Mucosa of rectum (tissue), 2 donors: ENCODE results near the gene CLC.
"Not testable (repeated sequence)": the region's sequence is repeated elsewhere in the genome, so short reads cannot be mapped to it uniquely, and the experiment has no call there.

ENCODE experiments used
- H3K27ac ChIP-seq, 2 donors: one replicate each; pipeline ENCODE4 v1.7.0; 2013; ENCODE audit warnings: inconsistent platforms in 2 of 2, low read depth in 2 of 2, low read length in 2 of 2
- H3K27me3 ChIP-seq, 2 donors: one replicate each; pipeline ENCODE4 v1.7.0; 2013; ENCODE audit warnings: low read length in 2 of 2; ENCODE audit not compliant: control insufficient read depth in 2 of 2, insufficient read depth in 2 of 2
- H3K36me3 ChIP-seq, 2 donors: one replicate each; pipeline ENCODE4 v1.7.0; 2013; ENCODE audit warnings: low read length in 2 of 2; ENCODE audit not compliant: control insufficient read depth in 2 of 2, insufficient read depth in 2 of 2
- H3K4me1 ChIP-seq, 2 donors: one replicate each; pipeline ENCODE4 v1.7.0; 2013; ENCODE audit warnings: low read length in 2 of 2, mild to moderate bottlenecking in 1 of 2; ENCODE audit not compliant: control insufficient read depth in 2 of 2, insufficient read depth in 2 of 2
- H3K4me3 ChIP-seq, 2 donors: one replicate each; pipeline ENCODE4 v1.7.0; 2013; ENCODE audit warnings: low read length in 2 of 2
- H3K9ac ChIP-seq, 2 donors: one replicate each; pipeline ENCODE4 v1.7.0; 2013; ENCODE audit warnings: low read length in 2 of 2, low read depth in 1 of 2, mild to moderate bottlenecking in 1 of 2
- H3K9me3 ChIP-seq, 2 donors: one replicate each; pipeline ENCODE4 v1.7.0; 2013; ENCODE audit warnings: low read length in 2 of 2; ENCODE audit not compliant: control insufficient read depth in 2 of 2
- donor health status: healthy.
- donor health status: Normal muscosa, but diverticular disease.

CLC gene

DNA sequence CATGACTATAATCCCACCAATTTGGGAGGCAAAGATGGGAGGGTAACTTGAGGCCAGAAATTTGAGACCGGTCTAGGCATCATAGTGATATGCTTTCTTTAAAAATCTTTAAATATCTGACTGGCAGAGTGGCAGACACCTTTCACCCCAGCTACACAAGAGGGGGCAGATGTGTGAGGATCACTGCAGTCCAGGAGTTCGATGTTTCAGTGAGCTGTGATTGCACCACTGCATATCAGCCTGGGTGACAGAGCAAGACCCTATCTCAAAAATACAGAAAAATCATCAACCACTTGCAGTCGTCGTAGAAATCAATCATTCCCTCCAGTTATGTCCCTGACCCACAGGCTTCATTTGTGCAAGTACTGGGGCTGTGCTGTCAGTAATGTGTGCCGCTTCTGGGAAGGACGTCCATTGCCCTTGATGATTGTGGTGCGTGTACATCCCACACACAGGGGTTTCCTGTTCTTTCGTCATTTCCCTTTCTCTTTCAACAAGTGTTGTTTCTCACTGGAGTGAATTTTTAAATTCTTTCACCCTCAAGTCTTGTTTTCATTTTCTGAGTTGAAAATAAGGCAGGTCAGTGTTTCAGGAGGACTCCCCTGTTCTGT lies 32.1 kb downstream of the CLC start:
- no peak overlapping the region for H3K9ac ChIP-seq
- no peaks in the 10 kb centered on the region for H3K36me3 ChIP-seq
- H3K27ac ChIP-seq = no peak overlapping the region
- H3K27me3 ChIP-seq = peaks cover 0 to 2% of the 10 kb centered on the region in 2 donors
- no peaks in the 10 kb centered on the region for H3K4me1 ChIP-seq
- no peak overlapping the region for H3K4me3 ChIP-seq
- H3K9me3 ChIP-seq = no peaks in the 10 kb centered on the region

DNA sequence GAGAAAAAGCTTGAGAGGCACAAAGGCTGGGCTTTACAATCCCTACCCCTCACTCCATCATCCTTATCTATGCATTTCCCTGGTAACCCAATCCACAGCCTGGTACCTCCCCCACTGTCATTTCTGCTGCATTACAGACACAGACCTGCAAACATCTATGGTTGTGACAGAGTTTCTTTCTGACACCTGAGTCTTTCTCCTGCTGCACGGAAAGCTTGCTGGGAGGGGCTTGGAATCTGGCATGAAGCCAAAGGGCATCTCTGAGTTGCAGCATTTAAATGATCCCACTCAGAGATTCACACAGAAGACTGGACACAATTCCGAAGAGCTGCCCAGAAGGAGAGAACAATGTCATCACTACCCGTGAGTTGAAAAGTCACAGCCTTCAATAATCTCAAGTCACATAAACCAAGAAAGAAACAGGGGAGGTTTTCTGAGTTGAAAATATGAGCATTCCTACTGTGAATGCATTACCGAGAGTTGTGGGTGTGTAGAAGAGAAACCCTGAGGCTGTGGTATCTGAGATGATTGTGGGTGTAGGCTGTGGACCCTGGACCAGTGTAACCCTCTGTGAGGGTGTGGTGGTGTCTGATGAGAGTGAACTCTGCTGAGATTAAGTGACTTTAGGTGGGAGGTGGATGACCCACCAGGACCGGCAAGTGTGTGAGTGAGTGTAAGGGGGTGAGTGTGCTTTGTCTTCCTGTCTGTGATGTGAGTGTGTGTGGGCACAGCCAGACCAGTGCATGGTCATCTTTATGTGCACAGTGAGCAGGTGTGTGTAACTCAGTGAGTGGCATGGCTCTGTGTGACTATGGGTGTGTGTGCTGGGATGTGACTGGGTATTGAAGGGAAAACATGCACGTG lies 33.4 kb downstream of the CLC start, which contains the start of gene LGALS14:
TSS of gene LGALS14 (plus strand) at position 301 of the 864 bp plus-strand sequence. CDS start at position 349, 48 bp downstream.
- peaks cover under 1 to 2% of the 10 kb centered on the region in 2 donors for H3K27me3 ChIP-seq
- H3K9ac ChIP-seq = no peak within 1 kb of the TSS
- H3K27ac ChIP-seq = no peak within 1 kb of the TSS
- H3K9me3 ChIP-seq = no peaks in the 10 kb centered on the region
- H3K36me3 ChIP-seq = no peaks in the 10 kb centered on the region
- H3K4me1 ChIP-seq = no peaks in the 10 kb centered on the region
- H3K4me3 ChIP-seq = no peak within 1 kb of the TSS

DNA sequence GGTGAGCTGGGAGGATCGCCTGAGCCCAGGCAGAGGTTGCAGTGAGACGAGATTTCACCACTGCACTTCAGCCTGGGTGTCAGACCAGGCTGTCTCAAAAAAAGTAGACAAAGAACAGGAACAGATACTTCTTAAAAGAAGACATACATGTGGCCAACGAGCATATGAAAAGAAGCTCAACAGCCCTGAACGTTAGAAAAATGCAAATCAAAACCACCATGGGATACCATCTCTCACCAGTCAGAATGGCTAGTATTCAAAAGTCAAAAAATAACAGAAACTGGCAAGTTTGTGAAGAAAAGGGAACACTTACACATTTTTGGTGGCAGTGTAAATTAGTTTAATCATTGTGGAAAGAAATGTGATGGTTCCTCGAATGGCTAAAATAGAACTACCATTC lies 36.5 kb downstream of the CLC start:
- Histone ChIP-seq H3K36me3 (no peaks in the 10 kb centered on the region), H3K27ac (no peak overlapping the region), H3K4me3 (no peak overlapping the region), H3K4me1 (no peaks in the 10 kb centered on the region), H3K9me3 (no peaks in the 10 kb centered on the region), H3K9ac (no peak overlapping the region), H3K27me3 (peaks cover 2 to 3% of the 10 kb centered on the region in 2 donors)

DNA sequence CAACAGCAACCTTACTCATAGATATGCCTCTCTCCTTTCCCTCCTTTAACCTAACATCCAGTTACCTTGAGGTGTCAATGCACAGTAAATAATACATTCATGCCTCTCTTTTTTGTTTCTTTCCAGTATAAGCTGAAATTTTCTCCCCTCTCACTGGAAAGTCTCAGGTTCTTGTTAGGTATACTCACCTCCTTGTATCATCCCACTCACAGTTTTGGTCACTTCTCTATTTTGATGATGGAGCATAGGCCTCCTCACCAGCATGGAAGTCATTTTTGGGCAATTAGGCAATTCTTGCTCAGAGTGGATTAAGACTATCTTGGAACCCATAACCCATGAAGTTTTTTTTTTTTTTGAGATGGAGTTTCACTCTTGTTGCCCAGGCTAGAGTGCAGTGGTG lies 39.3 kb downstream of the CLC start:
- Histone ChIP-seq H3K27ac (no peak overlapping the region), H3K4me1 (no peaks in the 10 kb centered on the region), H3K27me3 (peaks cover 2 to 3% of the 10 kb centered on the region in 2 donors), H3K9me3 (no peaks in the 10 kb centered on the region), H3K4me3 (no peak overlapping the region), H3K9ac (no peak overlapping the region), H3K36me3 (no peaks in the 10 kb centered on the region)

DNA sequence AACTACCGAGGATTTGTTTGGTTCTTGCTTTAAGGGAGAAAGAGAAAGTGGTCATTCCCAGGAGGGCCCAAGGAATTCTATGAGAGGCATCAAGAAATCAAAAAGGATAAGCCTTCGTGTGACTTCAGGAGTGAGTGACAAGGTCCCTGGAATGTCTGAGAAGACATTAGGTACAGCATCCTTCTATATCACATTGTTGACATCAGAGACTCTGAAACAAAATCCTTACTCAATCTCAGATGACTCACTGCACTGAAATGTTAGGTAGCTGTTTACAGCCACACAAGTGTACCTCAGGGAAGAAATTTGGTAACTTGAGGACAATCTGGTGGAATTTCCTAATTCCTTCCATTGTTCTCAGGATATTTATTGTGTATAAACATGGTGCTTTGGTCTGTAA lies 41.4 kb downstream of the CLC start:
- Histone ChIP-seq H3K27me3 (peaks cover 0 to 3% of the 10 kb centered on the region in 2 donors), H3K36me3 (no peaks in the 10 kb centered on the region), H3K27ac (no peak overlapping the region)

DNA sequence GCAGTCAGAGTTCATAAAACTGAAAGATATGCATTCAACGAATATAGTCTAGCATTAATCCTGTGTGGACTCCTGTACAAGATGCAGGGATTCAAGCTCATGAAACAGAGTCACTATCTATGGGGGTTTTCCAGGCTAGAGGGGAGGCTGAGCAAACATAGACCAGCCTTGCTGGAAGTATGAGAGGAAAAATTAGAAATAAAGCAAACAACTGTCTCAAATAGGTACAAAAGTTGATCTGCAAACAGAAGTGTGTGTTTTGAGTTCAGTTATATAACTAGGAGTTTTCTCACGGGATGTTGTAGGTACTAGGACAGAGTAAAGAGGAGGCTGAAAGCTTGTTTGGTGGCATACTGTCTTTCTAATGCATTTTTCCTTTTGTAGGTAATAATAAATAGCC lies 42.1 kb downstream of the CLC start:
- Histone ChIP-seq H3K9ac (no peak overlapping the region), H3K36me3 (no peaks in the 10 kb centered on the region), H3K4me1 (no peaks in the 10 kb centered on the region), H3K4me3 (no peak overlapping the region), H3K27ac (no peak overlapping the region), H3K27me3 (peaks cover 0 to 3% of the 10 kb centered on the region in 2 donors), H3K9me3 (no peaks in the 10 kb centered on the region)

More for the DNA sequence above, 41.4 kb downstream of the CLC start:
- H3K9ac ChIP-seq = no peak overlapping the region
- no peak overlapping the region for H3K4me3 ChIP-seq
- H3K4me1 ChIP-seq = no peaks in the 10 kb centered on the region
- H3K9me3 ChIP-seq = no peaks in the 10 kb centered on the region

DNA sequence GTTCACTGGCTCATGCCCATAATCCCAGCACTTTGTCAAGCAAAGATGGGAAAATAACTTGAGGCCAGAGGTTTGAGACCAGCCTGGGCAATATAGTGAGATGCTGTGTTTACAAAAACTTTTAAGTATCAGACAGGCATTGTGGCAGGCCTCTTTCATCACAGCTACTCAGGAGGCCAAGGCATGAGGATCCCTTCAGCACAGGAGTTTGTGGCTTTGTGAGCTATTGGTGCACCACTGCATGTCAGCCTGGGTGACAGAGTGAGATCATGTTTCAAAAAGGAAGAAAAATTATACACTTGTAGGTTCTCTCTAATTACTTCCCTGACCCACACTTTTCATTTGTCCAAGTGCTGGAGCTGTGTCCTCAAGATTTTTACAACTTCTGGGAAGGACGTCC lies 45.0 kb downstream of the CLC start:
- Histone ChIP-seq H3K9ac (no peak overlapping the region), H3K27me3 (no peaks in the 10 kb centered on the region), H3K9me3 (no peaks in the 10 kb centered on the region)

DNA sequence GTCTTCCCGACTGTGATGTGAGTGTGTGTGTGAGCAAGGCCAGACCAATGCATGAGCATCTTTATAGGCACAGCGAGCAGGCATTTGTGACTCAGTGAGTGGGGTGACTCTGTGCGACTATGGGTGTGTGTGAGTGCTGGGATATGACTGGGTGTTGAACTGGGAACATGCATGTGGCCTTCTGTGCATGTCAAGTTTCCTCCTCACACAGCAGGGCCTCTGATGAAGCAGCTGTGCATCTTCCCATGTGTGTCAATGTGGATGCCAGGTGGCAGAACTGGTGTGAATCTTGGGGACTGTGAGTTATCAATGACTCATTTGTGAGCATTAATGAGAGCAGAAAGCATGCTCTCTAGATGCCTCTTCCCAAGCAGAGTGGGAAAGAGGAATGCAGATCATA lies 45.7 kb downstream of the CLC start:
- no peak overlapping the region for H3K27ac ChIP-seq
- H3K9ac ChIP-seq = no peak overlapping the region
- no peaks in the 10 kb centered on the region for H3K36me3 ChIP-seq
- H3K27me3 ChIP-seq = no peaks in the 10 kb centered on the region
- H3K9me3 ChIP-seq = no peaks in the 10 kb centered on the region
- H3K4me1 ChIP-seq = no peaks in the 10 kb centered on the region
- no peak overlapping the region for H3K4me3 ChIP-seq

More for the DNA sequence above, 45.0 kb downstream of the CLC start:
- no peaks in the 10 kb centered on the region for H3K4me1 ChIP-seq
- no peak overlapping the region for H3K4me3 ChIP-seq
- H3K36me3 ChIP-seq = no peaks in the 10 kb centered on the region
- no peak overlapping the region for H3K27ac ChIP-seq

DNA sequence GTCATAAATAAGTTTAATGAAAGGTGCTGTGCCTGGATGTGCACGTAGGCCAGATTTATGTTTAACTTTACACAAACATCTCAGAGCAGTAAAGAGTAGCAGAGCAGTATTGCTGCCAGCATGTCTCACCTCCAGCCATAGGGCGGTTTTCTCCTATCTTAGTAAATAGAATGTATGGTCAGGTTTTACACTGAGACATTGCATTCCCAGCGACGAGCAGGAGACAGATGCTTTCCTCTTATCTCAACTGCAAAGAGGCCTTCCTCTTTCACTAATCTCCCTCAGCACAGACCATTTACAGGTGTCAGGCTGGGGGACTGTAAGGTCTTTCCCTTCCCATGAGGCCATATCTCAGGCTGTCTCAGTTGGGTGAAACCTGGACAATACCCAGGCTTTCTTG lies 49.2 kb downstream of the CLC start:
- H3K36me3 ChIP-seq, H3K4me3 ChIP-seq, H3K9me3 ChIP-seq, H3K4me1 ChIP-seq, H3K9ac ChIP-seq, H3K27ac ChIP-seq, H3K27me3 ChIP-seq: not testable (repeated sequence)

DNA sequence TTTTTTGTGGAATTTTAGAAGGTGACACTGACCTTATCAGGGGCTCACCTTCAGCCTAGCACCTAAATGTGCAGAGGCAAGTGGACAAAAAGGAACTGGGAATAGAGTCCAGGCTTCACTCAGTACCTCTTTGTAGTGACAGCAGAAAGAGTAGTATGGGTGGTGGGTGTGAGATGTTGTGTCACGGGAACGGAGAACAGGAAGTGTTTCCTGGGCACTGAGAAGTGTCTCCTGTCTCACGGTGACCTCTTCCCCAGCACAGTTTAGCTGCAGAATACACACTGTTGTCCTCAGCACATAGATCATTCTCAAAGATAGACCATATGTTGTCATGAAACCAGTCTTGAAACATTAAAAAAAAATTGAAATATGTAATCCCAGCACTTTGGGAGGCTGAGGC lies 51.1 kb downstream of the CLC start:
- no peaks in the 10 kb centered on the region for H3K36me3 ChIP-seq
- no peaks in the 10 kb centered on the region for H3K27me3 ChIP-seq
- H3K27ac ChIP-seq = no peak overlapping the region
- H3K4me1 ChIP-seq = no peaks in the 10 kb centered on the region
- no peaks in the 10 kb centered on the region for H3K9me3 ChIP-seq
- H3K4me3 ChIP-seq = no peak overlapping the region
- H3K9ac ChIP-seq = no peak overlapping the region
